Osteocyte (in vitro differentiated cells): ENCODE data around the gene AKAP13. TPM values are rescaled to one million over a fixed set of nuclear protein-coding genes. Genes with fewer than 3 reads are reported as not detected.

Experiments used
- DNase-seq: peaks from one replicate; pipeline ENCODE4 v3.0.0; 2021; ENCODE audit warnings: mixed read lengths; ENCODE audit not compliant: unreplicated experiment; ENCODE audit errors: extremely low spot score
- H3K27ac Mint-ChIP-seq: one replicate; pipeline ENCODE4 v1.8.0; 2021; ENCODE audit warnings: mild to moderate bottlenecking, mixed read lengths; ENCODE audit not compliant: unreplicated experiment
- H3K27me3 Mint-ChIP-seq: one replicate; pipeline ENCODE4 v1.8.0; 2021; ENCODE audit warnings: mixed read lengths; ENCODE audit not compliant: unreplicated experiment
- H3K36me3 Mint-ChIP-seq: one replicate; pipeline ENCODE4 v1.8.0; 2021; ENCODE audit warnings: mixed read lengths; ENCODE audit not compliant: unreplicated experiment
- H3K4me1 Mint-ChIP-seq: one replicate; pipeline ENCODE4 v1.8.0; 2021; ENCODE audit warnings: mixed read lengths; ENCODE audit not compliant: unreplicated experiment
- H3K4me3 Mint-ChIP-seq: one replicate; pipeline ENCODE4 v1.8.0; 2021; ENCODE audit warnings: mild to moderate bottlenecking, moderate library complexity, mixed read lengths; ENCODE audit not compliant: unreplicated experiment
- H3K9me3 Mint-ChIP-seq: one replicate; pipeline ENCODE4 v1.8.0; 2021; ENCODE audit warnings: mixed read lengths; ENCODE audit not compliant: unreplicated experiment
- CTCF ChIP-seq: fragments of 200-600 bp; sonication (generic); IDR thresholded peaks from 2 replicates; pipeline ENCODE4 v1.5.0; 2021; ENCODE audit warnings: antibody characterized with exemption, mild to moderate bottlenecking, moderate library complexity
- total RNA-seq: library from RNA; stranded (reverse); gene quantifications from 2 replicates; pipeline ENCODE4 v1.2.1, GENCODE V29; 2021

Gene AKAP13
- total RNA-seq, 1 donor from 2014 or later = 146 TPM

- no peak for DNase-seq
- Mint-ChIP-seq H3K36me3 (peaks cover 3% of the 10 kb centered on the region), H3K4me3 (no peak overlapping the region), H3K9me3 (no peaks in the 10 kb centered on the region), H3K27me3 (no peaks in the 10 kb centered on the region), H3K4me1 (peaks cover 28% of the 10 kb centered on the region), H3K27ac (no peak overlapping the region)
- no peak for TF ChIP-seq CTCF
Measured at GRCh38 chr15:85564686-85565085, 184.3 kb downstream of the AKAP13 start.

- Mint-ChIP-seq H3K36me3 (peaks cover 3% of the 10 kb centered on the region), H3K27ac (no peak overlapping the region), H3K4me1 (peaks cover 23% of the 10 kb centered on the region), H3K27me3 (no peaks in the 10 kb centered on the region), H3K9me3 (no peaks in the 10 kb centered on the region), H3K4me3 (no peak overlapping the region)
- no peak for TF ChIP-seq CTCF
- no peak for DNase-seq
Measured at GRCh38 chr15:85568261-85568808, 187.9 kb downstream of the AKAP13 start.

DNA sequence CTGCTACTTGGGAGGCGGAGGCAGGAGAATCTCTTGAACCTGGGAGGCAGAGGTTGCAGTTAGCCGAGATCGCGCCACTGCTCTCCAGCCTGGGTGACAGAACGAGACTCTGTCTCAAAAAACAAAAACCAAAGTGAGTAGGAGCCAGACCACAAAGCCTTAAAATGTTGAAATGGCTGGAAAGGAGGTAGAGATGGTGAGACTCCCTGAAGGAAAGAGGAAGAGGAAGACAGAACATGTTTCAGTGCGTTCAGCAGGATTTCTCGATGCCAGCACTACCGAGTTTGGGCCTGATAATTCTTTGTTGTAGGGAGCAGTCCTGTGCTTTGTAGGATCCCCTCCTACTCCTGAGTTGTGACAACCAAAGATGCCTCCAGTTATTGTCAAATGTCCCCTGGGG is 189.9 kb downstream of the AKAP13 start:
- no peak overlapping the region for H3K4me3 Mint-ChIP-seq
- no peaks in the 10 kb centered on the region for H3K27me3 Mint-ChIP-seq
- DNase-seq = no peak
- peaks cover 3% of the 10 kb centered on the region for H3K36me3 Mint-ChIP-seq
- H3K27ac Mint-ChIP-seq = no peak overlapping the region
- peaks cover 7% of the 10 kb centered on the region for H3K4me1 Mint-ChIP-seq
- H3K9me3 Mint-ChIP-seq = no peaks in the 10 kb centered on the region
- TF ChIP-seq CTCF = no peak

DNA sequence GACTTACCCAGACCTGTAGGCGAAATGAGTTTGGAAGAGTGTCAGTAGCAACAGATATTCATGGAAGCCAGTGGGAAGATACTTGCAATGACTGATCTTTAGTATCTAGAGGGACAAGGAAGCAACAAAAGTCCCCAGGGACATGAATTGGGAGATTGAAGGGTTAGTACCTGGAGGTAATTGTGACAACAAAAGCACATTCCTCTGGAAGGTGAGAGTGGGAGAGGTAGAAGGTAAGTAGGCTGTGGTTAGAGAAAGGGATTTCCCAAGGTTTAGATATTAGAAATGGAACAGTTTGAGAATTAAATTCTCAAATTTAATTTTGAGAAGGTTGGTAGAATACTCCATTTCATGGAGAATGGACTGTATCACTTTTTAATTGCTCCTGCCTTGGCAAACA is 191.4 kb downstream of the AKAP13 start:
- DNase-seq = no peak
- Mint-ChIP-seq H3K27ac (no peak overlapping the region), H3K4me1 (peaks cover 10% of the 10 kb centered on the region), H3K27me3 (no peaks in the 10 kb centered on the region), H3K9me3 (no peaks in the 10 kb centered on the region), H3K36me3 (peaks cover 7% of the 10 kb centered on the region), H3K4me3 (no peak overlapping the region)
- no peak for TF ChIP-seq CTCF

GRCh38 chr15:85576392-85576791 is 196.0 kb downstream of the AKAP13 start:
- H3K36me3 Mint-ChIP-seq = peaks cover 35% of the 10 kb centered on the region
- no peaks in the 10 kb centered on the region for H3K9me3 Mint-ChIP-seq
- TF ChIP-seq CTCF = no peak
- H3K4me3 Mint-ChIP-seq = no peak overlapping the region
- peaks cover 5% of the 10 kb centered on the region for H3K4me1 Mint-ChIP-seq
- H3K27ac Mint-ChIP-seq = no peak overlapping the region
- no peak for DNase-seq
- H3K27me3 Mint-ChIP-seq = no peaks in the 10 kb centered on the region
